Adrenal gland (tissue), 12 donors: ENCODE measurements around the gene CAPN5. TPM values are rescaled to one million over a fixed set of nuclear protein-coding genes. Genes with fewer than 3 reads are reported as not detected.

Experiments used
- DNase-seq, 7 donors: peaks; one replicate each; pipeline ENCODE4 v3.0.0-alpha.2; 2019 to 2020
- H3K27ac ChIP-seq, 5 donors: fragments of 200-600 bp; sonication (generic) in 4 of 5; 1 replicate in 3 of 5; 2 replicates in 2 of 5; pipeline versions ENCODE4 v1.5.1 to v1.8.0; 2016 to 2020; ENCODE audit warnings: mild to moderate bottlenecking in 1 of 5
- H3K27me3 ChIP-seq: fragments of 200-600 bp; 2 replicates; pipeline ENCODE4 v1.8.0; 2021
- H3K36me3 ChIP-seq, 2 donors: fragments of 200-600 bp; replicated peaks in 1 of 2; 1 replicate in 1 of 2; 2 replicates in 1 of 2; pipeline versions ENCODE4 v1.5.1 to v1.8.0; 2018 to 2022
- H3K4me1 ChIP-seq, 2 donors: fragments of 200-600 bp; replicated peaks in 1 of 2; 1 replicate in 1 of 2; 2 replicates in 1 of 2; pipeline versions ENCODE4 v1.5.1 to v1.8.0; 2018 to 2021
- H3K4me3 ChIP-seq, 4 donors: fragments of 200-600 bp; sonication (generic) in 3 of 4; one replicate each; pipeline ENCODE4 v1.5.1; 2016 to 2018
- H3K9me3 ChIP-seq, 3 donors: fragments of 200-600 bp; sonication (generic) in 1 of 3; replicated peaks in 1 of 3; 1 replicate in 2 of 3; 2 replicates in 1 of 3; pipeline versions ENCODE4 v1.5.1 to v1.8.0; 2016 to 2021
- CTCF ChIP-seq, 6 experiments: fragments of 450-650 bp in 4 of 6; fragments of 200-600 bp in 2 of 6; sonication (generic) in 1 of 6; IDR thresholded peaks; 1 replicate in 5 of 6; 2 replicates in 1 of 6; pipeline versions ENCODE4 v1.5.1 to v1.8.0; 2016 to 2021; ENCODE audit warnings: antibody characterized with exemption in 6 of 6, mild to moderate bottlenecking in 2 of 6, moderate library complexity in 1 of 6
- POLR2A ChIP-seq, 2 donors: fragments of 450-650 bp; IDR thresholded peaks; one replicate each; pipeline ENCODE4 v1.6.1; 2017; ENCODE audit warnings: antibody characterized with exemption in 2 of 2, mild to moderate bottlenecking in 2 of 2, moderate library complexity in 1 of 2
- WGBS, 4 donors: extraction: QIAGEN DNeasy Blood & Tissue Kit in 2 of 4; methylation state at CpG; one replicate each; pipeline versions ENCODE4 v1.1.5 to v1.1.7; 2013 to 2017; 5-methylcytosine and 5-hydroxymethylcytosine counted together
- intact Hi-C, 2 donors: fragments of 100-400 bp; cut with DNase I; formaldehyde crosslinking; loops; one replicate each; pipeline versions ENCODE4 v1.14.1 to v1.15.0; 2022 to 2023
- polyA plus RNA-seq, 3 donors: library from polyadenylated mRNA; stranded (reverse); fragments of 200-250 nt in 2 of 3; fragments of 350-450 nt in 1 of 3; fragmentation: Illumina TruSeq in 1 of 3; extraction: RNeasy Lipid Tissue Mini Kit (QIAGEN cat#74804) in 1 of 3; gene quantifications; one replicate each; pipeline ENCODE4 v1.2.3, GENCODE V29; 2013 to 2014
- total RNA-seq, 9 donors: library from RNA; depleted of rRNA in 4 of 9; stranded (reverse); fragments of >200 nt in 4 of 9; fragments of 120-200 nt in 1 of 9; fragmentation: NEBNext Ultra II Directional in 1 of 9; extraction: Animal tissue kit (Norgen Biotek cat#: 25700) in 1 of 9; gene quantifications; one replicate each; pipeline versions ENCODE4 v1.1.0 to v1.2.4, GENCODE V29; 2013 to 2023
- donor health status: healthy with polysubstance abuse.
- donor health status: Bipolar disorder and iron deficiency.
- donor health status: DM: yes; HTN: yes; CAD: no.
- donor health status: DM: no; HTN: no; CAD: no.
- donor health status: DM: no; HTN: no; CAD: no.
- donor health status: DM: yes; HTN: yes; CAD: no.

The CAPN5 gene
- total and polyA plus RNA-seq, 12 donors, result 5.6 to 29.6 (median 18.4) TPM

DNA sequence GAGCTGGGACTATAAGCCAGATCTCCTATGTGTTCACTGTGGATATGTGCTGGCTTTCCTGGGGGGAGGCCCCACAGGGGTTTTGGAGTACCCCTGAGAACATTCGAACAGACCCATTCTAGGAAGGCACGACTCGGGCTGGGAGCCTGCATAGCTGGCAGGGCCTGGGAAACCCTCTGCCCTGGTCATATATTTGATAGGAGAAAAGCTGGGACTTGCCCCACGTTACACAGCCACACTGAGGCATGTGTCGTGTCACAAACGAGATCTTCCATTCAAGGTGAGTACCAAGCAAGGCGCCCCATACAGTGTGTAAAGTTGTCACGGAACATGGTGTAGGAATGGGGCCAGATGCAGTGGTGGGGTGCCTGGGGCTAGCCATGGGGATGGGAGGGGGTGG, 72.4 kb downstream of the CAPN5 start:
- Histone ChIP-seq H3K4me1 (peaks cover 24 to 60% of the 10 kb centered on the region in 2 donors), H3K9me3 (no peaks in the 10 kb centered on the region), H3K36me3 (no peaks in the 10 kb centered on the region), H3K27me3 (no peaks in the 10 kb centered on the region), H3K27ac (peak overlapping the region in 4 of 5 donors; percentile 21 to 86 (median 82)), H3K4me3 (no peak overlapping the region)
- WGBS, 4 donors, result 87 to 93% (median 91%) methylated on average over 6 to 8 of the region's 8 CpGs
- no peak for DNase-seq
- intact Hi-C loops, result no loop called here
- TF ChIP-seq CTCF (IDR thresholded peaks at IDR 0.05) (no peak), POLR2A (IDR thresholded peaks at IDR 0.05) (no peak)

DNA sequence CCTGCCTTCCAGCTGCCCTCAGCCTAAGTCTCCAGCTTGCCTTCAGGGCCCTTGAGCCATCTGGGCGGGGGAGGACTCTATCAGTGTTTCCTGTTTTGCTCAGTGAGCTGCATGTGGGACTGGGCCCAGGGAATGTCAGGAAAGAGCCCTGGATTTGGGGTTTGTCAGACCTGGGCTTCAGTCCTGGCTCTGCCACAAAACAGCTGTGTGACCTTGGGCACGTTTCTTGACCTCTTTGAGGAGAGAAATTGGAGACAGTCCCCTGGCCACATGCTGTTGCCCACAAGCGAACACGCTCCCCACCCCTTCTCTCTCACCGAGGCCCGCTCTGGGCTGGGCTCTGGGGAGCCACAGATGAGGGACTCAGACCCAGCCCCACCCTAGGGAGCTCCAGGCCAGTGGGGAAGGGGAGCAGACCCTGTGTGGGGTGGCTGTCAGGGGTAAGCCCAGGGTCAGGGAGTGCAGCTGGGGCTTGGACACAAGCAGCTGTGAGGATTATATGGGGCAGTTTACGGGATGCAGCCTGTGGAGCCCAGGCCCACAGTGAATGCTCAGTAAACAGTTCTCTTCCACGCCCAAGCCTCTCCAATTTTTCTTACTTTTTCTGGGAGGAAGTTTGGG, 73.6 kb downstream of the CAPN5 start:
- DNase-seq, result peak; percentile 84 to 96 (median 93)
- Histone ChIP-seq H3K36me3 (no peaks in the 10 kb centered on the region), H3K4me1 (peaks cover 24 to 57% of the 10 kb centered on the region in 2 donors), H3K4me3 (no peak overlapping the region), H3K27me3 (no peaks in the 10 kb centered on the region), H3K9me3 (no peaks in the 10 kb centered on the region), H3K27ac (peak overlapping the region; percentile 30 to 86 (median 78))
- intact Hi-C loops, result loop anchor here in 1 of 2 donors (5.0 kb wide), 1 partner anchor 42 kb away; no protein-coding TSS in a partner anchor
- whole genome bisulfite sequencing, 4 donors, result 37 to 41% (median 40%) methylated on average over 4 to 8 of the region's 8 CpGs
- TF ChIP-seq POLR2A (IDR thresholded peaks at IDR 0.05), result peak in 1 of 2 donors; percentile 40
- TF ChIP-seq CTCF (IDR thresholded peaks at IDR 0.05), result no peak

- Histone ChIP-seq H3K27me3 (no peaks in the 10 kb centered on the region), H3K36me3 (no peaks in the 10 kb centered on the region), H3K4me3 (no peak overlapping the region), H3K4me1 (peaks cover 21 to 50% of the 10 kb centered on the region in 2 donors), H3K9me3 (no peaks in the 10 kb centered on the region), H3K27ac (peak overlapping the region in 4 of 5 donors; percentile 54 to 86 (median 82))
- 35 to 68% (median 55%) methylated on average over 4 of the region's 4 CpGs for WGBS, 4 donors
- TF ChIP-seq CTCF (IDR thresholded peaks at IDR 0.05) (no peak), POLR2A (IDR thresholded peaks at IDR 0.05) (no peak)
- peak in 3 of 7 donors; percentile 46 to 67 (median 54) for DNase-seq
- intact Hi-C loops, result loop anchor here in 1 of 2 donors (5.0 kb wide), 1 partner anchor 41 kb away; no protein-coding TSS in a partner anchor
Measured at GRCh38 chr11:77141034-77141433, 74.3 kb downstream of the CAPN5 start.

DNA sequence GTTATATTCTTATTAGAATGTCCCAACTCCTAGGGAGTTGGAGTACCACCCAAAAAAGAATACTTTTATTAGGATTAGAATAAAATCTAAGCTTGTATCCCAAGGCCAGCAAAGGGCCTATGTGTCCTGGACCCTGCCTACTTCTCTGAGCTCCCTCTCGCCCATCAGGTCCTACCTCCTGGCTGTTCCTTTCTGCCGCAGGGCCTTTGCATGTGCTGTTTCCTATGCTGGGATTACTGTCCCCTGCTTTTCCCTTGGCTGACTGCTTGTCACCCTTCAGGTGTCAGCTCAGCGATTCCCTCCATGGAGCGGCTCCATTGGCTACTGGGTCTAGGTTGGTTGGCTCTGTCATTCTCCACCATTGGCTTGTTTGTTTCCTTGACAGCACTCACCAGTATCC, 74.7 kb downstream of the CAPN5 start:
- no peaks in the 10 kb centered on the region for H3K36me3 ChIP-seq
- peaks cover 16 to 46% of the 10 kb centered on the region in 2 donors for H3K4me1 ChIP-seq
- WGBS, 4 donors, result 95 to 100% (median 96%) methylated on average over 4 of the region's 4 CpGs
- H3K4me3 ChIP-seq, result no peak overlapping the region
- intact Hi-C loops, result loop anchor here in 1 of 2 donors (5.0 kb wide), 1 partner anchor 41 kb away; no protein-coding TSS in a partner anchor
- TF ChIP-seq POLR2A (IDR thresholded peaks at IDR 0.05), result no peak
- no peak for TF ChIP-seq CTCF (IDR thresholded peaks at IDR 0.05)
- H3K27me3 ChIP-seq, result no peaks in the 10 kb centered on the region
- no peaks in the 10 kb centered on the region for H3K9me3 ChIP-seq
- no peak for DNase-seq
- H3K27ac ChIP-seq, result peak overlapping the region in 1 of 5 donors; percentile 86
